Panc1 (cell line): Measurements from ENCODE around the gene HBB. TPM values are rescaled to one million over a fixed set of nuclear protein-coding genes. Genes with fewer than 3 reads are reported as not detected.

ENCODE experiments used
- ATAC-seq: fragments of 200-7000 bp; cut with Tn5 transposase; 2 replicates; pipeline ENCODE4 v1.9.1; 2020; ENCODE audit warnings: mild to moderate bottlenecking, moderate library complexity
- BruUV-seq: library from RNA; stranded (reverse); fragments of 400-500 nt; replicated peaks from 2 replicates; lab custom pipeline; 2021; lab: Mats Ljungman, UMichigan
- CTCF ChIA-PET: fragments of 300-600 bp; sonication (Branson Sonifier 250); formaldehyde crosslinking; loops from one replicate; lab custom pipeline; 2022; ENCODE audit warnings: antibody characterized with exemption; lab: Charles Lee
- POLR2A ChIA-PET: fragments of 300-600 bp; sonication (Branson Sonifier 250); formaldehyde crosslinking; loops from one replicate; lab custom pipeline; 2022; ENCODE audit warnings: antibody characterized with exemption; lab: Charles Lee
- DNase-seq: peaks from one replicate; pipeline ENCODE4 v3.0.0-alpha.2; 2010; ENCODE audit warnings: low read depth, low spot score
- H3K27ac ChIP-seq: 2 replicates; pipeline ENCODE4 v1.5.1; 2011; ENCODE audit warnings: mild to moderate bottlenecking, low read length, inconsistent platforms
- H3K27me3 ChIP-seq: fragments of 200-500 bp; sonication (Bioruptor generic); 2 replicates; pipeline ENCODE4 v1.6.0; 2014; ENCODE audit warnings: low read length, inconsistent platforms; ENCODE audit not compliant: control insufficient read depth, insufficient read depth
- H3K36me3 ChIP-seq: fragments of 200-500 bp; sonication (Bioruptor generic); 2 replicates; pipeline ENCODE4 v1.5.1; 2014; ENCODE audit warnings: inconsistent platforms, mild to moderate bottlenecking, low read length, moderate library complexity; ENCODE audit not compliant: control insufficient read depth, insufficient read depth
- H3K4me1 ChIP-seq: 2 replicates; pipeline ENCODE4 v1.5.1; 2011; ENCODE audit warnings: inconsistent platforms, mild to moderate bottlenecking, low read length, moderate library complexity; ENCODE audit not compliant: control insufficient read depth, insufficient read depth
- H3K4me3 ChIP-seq, 2 experiments: 2 replicates each; pipeline ENCODE4 v1.5.1; 2011 to 2012; ENCODE audit warnings: low read depth in 2 of 2, low read length in 2 of 2, mild to moderate bottlenecking in 2 of 2, inconsistent platforms in 1 of 2, moderate library complexity in 1 of 2
- H3K9me3 ChIP-seq: fragments of 200-500 bp; sonication (Bioruptor generic); 2 replicates; pipeline ENCODE4 v1.5.1; 2014; ENCODE audit warnings: low read depth, mild to moderate bottlenecking, inconsistent platforms, low read length, moderate library complexity; ENCODE audit not compliant: control insufficient read depth, insufficient read depth
- POLR2AphosphoS5 ChIP-seq: IDR thresholded peaks from 2 replicates; pipeline ENCODE4 v1.6.1; 2012; ENCODE audit warnings: mild to moderate bottlenecking, low read depth, low read length, moderate library complexity
- SIN3A ChIP-seq: IDR thresholded peaks from 2 replicates; pipeline ENCODE4 v1.6.1; 2012; ENCODE audit warnings: low read depth, mild to moderate bottlenecking, low read length, moderate library complexity, borderline replicate concordance; ENCODE audit not compliant: insufficient read depth
- TCF7L2 ChIP-seq: IDR thresholded peaks from 2 replicates; pipeline ENCODE4 v1.6.1; 2011; ENCODE audit warnings: mild to moderate bottlenecking, low read depth, low read length, inconsistent platforms
- in situ Hi-C: cut with HindIII; loops from 2 replicates; pipeline ENCODE4 v1.10.0; 2016; ENCODE audit warnings: low sequenced_read_pairs, low pct_unique_long_range_greater_than_20kb
- intact Hi-C: fragments of 100-400 bp; cut with micrococcal nuclease; formaldehyde crosslinking; loops from one replicate; pipeline ENCODE4 v1.10.0; 2022; ENCODE audit not compliant: unreplicated experiment
- total RNA-seq: library from RNA; stranded (reverse); gene quantifications from one replicate; pipeline ENCODE4 v1.2.1, GENCODE V29; 2021; ENCODE audit not compliant: unreplicated experiment
- TF ChIP-seq, protein P1 (sequence below), 2 experiments: IDR thresholded peaks; 2 replicates each; pipeline ENCODE4 v1.6.1; 2011 to 2012; ENCODE audit warnings: low read depth in 2 of 2, control low read depth in 1 of 2, low read length in 1 of 2, mild to moderate bottlenecking in 1 of 2, moderate library complexity in 1 of 2; ENCODE audit not compliant: insufficient read depth in 1 of 2
- TF ChIP-seq, protein P2 (sequence below): fragments of 450-650 bp; IDR thresholded peaks from 2 replicates; pipeline ENCODE4 v1.5.1; 2017; ENCODE audit warnings: mild to moderate bottlenecking

The HBB gene
- total RNA-seq, 1 experiment from 2014 or later = 0.72 TPM

GRCh38 chr11:5233307-5233706 is 6.4 kb upstream of the HBB start:
- in situ Hi-C loops = no loop called here
- Histone ChIP-seq H3K27ac (no peak overlapping the region), H3K4me3 (no peak overlapping the region), H3K36me3 (no peaks in the 10 kb centered on the region), H3K4me1 (no peaks in the 10 kb centered on the region), H3K9me3 (no peaks in the 10 kb centered on the region), H3K27me3 (no peaks in the 10 kb centered on the region)
- BruUV-seq = no TSS peak
- DNase-seq = no peak
- no peak for ATAC-seq
- POLR2A ChIA-PET = no interaction called here
- intact Hi-C loops = no loop called here
- CTCF ChIA-PET = no interaction called here
- TF ChIP-seq POLR2AphosphoS5 = no peak
- TF ChIP-seq, protein P1, sequence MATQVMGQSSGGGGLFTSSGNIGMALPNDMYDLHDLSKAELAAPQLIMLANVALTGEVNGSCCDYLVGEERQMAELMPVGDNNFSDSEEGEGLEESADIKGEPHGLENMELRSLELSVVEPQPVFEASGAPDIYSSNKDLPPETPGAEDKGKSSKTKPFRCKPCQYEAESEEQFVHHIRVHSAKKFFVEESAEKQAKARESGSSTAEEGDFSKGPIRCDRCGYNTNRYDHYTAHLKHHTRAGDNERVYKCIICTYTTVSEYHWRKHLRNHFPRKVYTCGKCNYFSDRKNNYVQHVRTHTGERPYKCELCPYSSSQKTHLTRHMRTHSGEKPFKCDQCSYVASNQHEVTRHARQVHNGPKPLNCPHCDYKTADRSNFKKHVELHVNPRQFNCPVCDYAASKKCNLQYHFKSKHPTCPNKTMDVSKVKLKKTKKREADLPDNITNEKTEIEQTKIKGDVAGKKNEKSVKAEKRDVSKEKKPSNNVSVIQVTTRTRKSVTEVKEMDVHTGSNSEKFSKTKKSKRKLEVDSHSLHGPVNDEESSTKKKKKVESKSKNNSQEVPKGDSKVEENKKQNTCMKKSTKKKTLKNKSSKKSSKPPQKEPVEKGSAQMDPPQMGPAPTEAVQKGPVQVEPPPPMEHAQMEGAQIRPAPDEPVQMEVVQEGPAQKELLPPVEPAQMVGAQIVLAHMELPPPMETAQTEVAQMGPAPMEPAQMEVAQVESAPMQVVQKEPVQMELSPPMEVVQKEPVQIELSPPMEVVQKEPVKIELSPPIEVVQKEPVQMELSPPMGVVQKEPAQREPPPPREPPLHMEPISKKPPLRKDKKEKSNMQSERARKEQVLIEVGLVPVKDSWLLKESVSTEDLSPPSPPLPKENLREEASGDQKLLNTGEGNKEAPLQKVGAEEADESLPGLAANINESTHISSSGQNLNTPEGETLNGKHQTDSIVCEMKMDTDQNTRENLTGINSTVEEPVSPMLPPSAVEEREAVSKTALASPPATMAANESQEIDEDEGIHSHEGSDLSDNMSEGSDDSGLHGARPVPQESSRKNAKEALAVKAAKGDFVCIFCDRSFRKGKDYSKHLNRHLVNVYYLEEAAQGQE (IDR thresholded peaks at IDR 0.05; ENCODE audit: insufficient read depth in 1 of 2, low read depth in 2 of 2, low read length in 1 of 2) = no peak
- no peak for TF ChIP-seq SIN3A
- no peak for TF ChIP-seq TCF7L2
- TF ChIP-seq, protein P2, sequence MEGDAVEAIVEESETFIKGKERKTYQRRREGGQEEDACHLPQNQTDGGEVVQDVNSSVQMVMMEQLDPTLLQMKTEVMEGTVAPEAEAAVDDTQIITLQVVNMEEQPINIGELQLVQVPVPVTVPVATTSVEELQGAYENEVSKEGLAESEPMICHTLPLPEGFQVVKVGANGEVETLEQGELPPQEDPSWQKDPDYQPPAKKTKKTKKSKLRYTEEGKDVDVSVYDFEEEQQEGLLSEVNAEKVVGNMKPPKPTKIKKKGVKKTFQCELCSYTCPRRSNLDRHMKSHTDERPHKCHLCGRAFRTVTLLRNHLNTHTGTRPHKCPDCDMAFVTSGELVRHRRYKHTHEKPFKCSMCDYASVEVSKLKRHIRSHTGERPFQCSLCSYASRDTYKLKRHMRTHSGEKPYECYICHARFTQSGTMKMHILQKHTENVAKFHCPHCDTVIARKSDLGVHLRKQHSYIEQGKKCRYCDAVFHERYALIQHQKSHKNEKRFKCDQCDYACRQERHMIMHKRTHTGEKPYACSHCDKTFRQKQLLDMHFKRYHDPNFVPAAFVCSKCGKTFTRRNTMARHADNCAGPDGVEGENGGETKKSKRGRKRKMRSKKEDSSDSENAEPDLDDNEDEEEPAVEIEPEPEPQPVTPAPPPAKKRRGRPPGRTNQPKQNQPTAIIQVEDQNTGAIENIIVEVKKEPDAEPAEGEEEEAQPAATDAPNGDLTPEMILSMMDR = no peak

GRCh38 chr11:5232821-5233220 is 6.0 kb upstream of the HBB start:
- ChIA-PET CTCF (no interaction called here), POLR2A (no interaction called here)
- Histone ChIP-seq H3K36me3 (no peaks in the 10 kb centered on the region), H3K27ac (no peak overlapping the region), H3K4me3 (no peak overlapping the region), H3K9me3 (no peaks in the 10 kb centered on the region), H3K4me1 (no peaks in the 10 kb centered on the region), H3K27me3 (no peaks in the 10 kb centered on the region)
- intact Hi-C loops = no loop called here
- ATAC-seq = no peak
- no peak for TF ChIP-seq SIN3A
- TF ChIP-seq, protein P1 (IDR thresholded peaks at IDR 0.05; ENCODE audit: insufficient read depth in 1 of 2, low read depth in 2 of 2, low read length in 1 of 2) = no peak
- TF ChIP-seq, protein P2 = no peak
- TF ChIP-seq TCF7L2 = no peak
- no peak for TF ChIP-seq POLR2AphosphoS5
- DNase-seq = no peak
- in situ Hi-C loops = no loop called here
- no TSS peak for BruUV-seq
